GM10266 (cell line): ENCODE results near the gene ADARB1.

ENCODE experiments used
- DNase-seq: peaks from one replicate; pipeline ENCODE4 v3.0.0; 2012; ENCODE audit errors: extremely low spot score
- CTCF ChIP-seq: IDR thresholded peaks from 2 replicates; pipeline ENCODE4 v1.5.1; 2012; ENCODE audit warnings: mild to moderate bottlenecking, low read depth; ENCODE audit not compliant: control insufficient read depth, insufficient read depth; ENCODE audit errors: missing control alignments

ADARB1 gene

GRCh38 chr21:45029948-45030681 lies 44.3 kb upstream of the ADARB1 start:
- no peak for TF ChIP-seq CTCF

GRCh38 chr21:45030682-45031570 lies 43.5 kb upstream of the ADARB1 start:
- no peak for DNase-seq
- TF ChIP-seq CTCF = no peak

More at GRCh38 chr21:45029948-45030681, 44.3 kb upstream of the ADARB1 start:
- no peak for DNase-seq

- TF ChIP-seq CTCF = no peak
- DNase-seq = no peak
These were observed 42.7 kb upstream of the ADARB1 start for GRCh38 chr21:45031571-45032191.

- no peak for DNase-seq
- TF ChIP-seq CTCF = no peak
These were observed 42.0 kb upstream of the ADARB1 start for GRCh38 chr21:45032332-45032731.

GRCh38 chr21:45032977-45033710 lies 41.2 kb upstream of the ADARB1 start:
- no peak for TF ChIP-seq CTCF
- no peak for DNase-seq

- TF ChIP-seq CTCF = no peak
- no peak for DNase-seq
These were observed 40.4 kb upstream of the ADARB1 start for GRCh38 chr21:45033791-45034555.
